GM12878 (cell line): ENCODE results near the gene TSPAN5. TPM values are rescaled to one million over a fixed set of nuclear protein-coding genes. Genes with fewer than 3 reads are reported as not detected.

Source experiments
- BCL11A ChIP-seq: IDR thresholded peaks from 2 replicates; pipeline ENCODE4 v1.6.1; 2011; ENCODE audit warnings: low read depth, low read length
- CBFB ChIP-seq: IDR thresholded peaks from 2 replicates; pipeline ENCODE4 v1.6.1; 2016; ENCODE audit warnings: antibody characterized with exemption, low read depth
- CHD1 ChIP-seq: IDR thresholded peaks from 2 replicates; pipeline ENCODE4 v1.6.1; 2012; ENCODE audit warnings: low read depth, low read length, improper control_type of control experiment
- ESRRA ChIP-seq: IDR thresholded peaks from 2 replicates; pipeline ENCODE4 v1.6.1; 2012; ENCODE audit warnings: mild to moderate bottlenecking, low read length, improper control_type of control experiment
- IRF4 ChIP-seq: IDR thresholded peaks from 2 replicates; pipeline ENCODE4 v1.6.1; 2011; ENCODE audit warnings: low read depth, low read length
- IRF5 ChIP-seq: fragments of 450-650 bp; IDR thresholded peaks from 2 replicates; pipeline ENCODE4 v1.6.1; 2017; ENCODE audit warnings: borderline replicate concordance
- MYB ChIP-seq: fragments of 150-350 bp; IDR thresholded peaks from 2 replicates; pipeline ENCODE4 v1.6.1; 2014; ENCODE audit warnings: mild to moderate bottlenecking, low read depth, low read length, borderline replicate concordance
- NBN ChIP-seq: fragments of 450-650 bp; IDR thresholded peaks from 2 replicates; pipeline ENCODE4 v1.6.1; 2016
- NFYB ChIP-seq: IDR thresholded peaks from 2 replicates; pipeline ENCODE4 v1.6.1; 2011; ENCODE audit warnings: low read depth, mild to moderate bottlenecking, low read length, improper control_type of control experiment, moderate library complexity; ENCODE audit not compliant: insufficient read depth
- NKRF ChIP-seq: fragments of 450-650 bp; conservative IDR thresholded peaks from 2 replicates; pipeline ENCODE4 v1.6.1; 2017; ENCODE audit warnings: mild to moderate bottlenecking, moderate library complexity
- RB1 ChIP-seq: fragments of 450-650 bp; formaldehyde crosslinking; IDR thresholded peaks from 2 replicates; pipeline ENCODE4 v1.6.1; 2017; ENCODE audit warnings: mild to moderate bottlenecking, borderline replicate concordance
- RBBP5 ChIP-seq: fragments of 200-600 bp; sonication (generic); conservative IDR thresholded peaks from 2 replicates; pipeline ENCODE4 v1.6.1; 2016
- RCOR1 ChIP-seq: conservative IDR thresholded peaks from 2 replicates; pipeline ENCODE4 v1.6.1; 2012; ENCODE audit warnings: low read depth, low read length, improper control_type of control experiment
- RELA ChIP-seq: fragments of 450-650 bp; IDR thresholded peaks from 2 replicates; pipeline ENCODE4 v1.8.0; 2014; ENCODE audit warnings: borderline replicate concordance; ENCODE audit not compliant: partially characterized antibody
- SIN3A ChIP-seq: IDR thresholded peaks from 2 replicates; pipeline ENCODE4 v1.6.1; 2012; ENCODE audit warnings: low read depth, low read length, improper control_type of control experiment
- SMARCA5 ChIP-seq: fragments of 450-650 bp; IDR thresholded peaks from 2 replicates; pipeline ENCODE4 v1.6.1; 2017; ENCODE audit warnings: mild to moderate bottlenecking
- SMC3 ChIP-seq: IDR thresholded peaks from 2 replicates; pipeline ENCODE4 v1.6.1; 2011; ENCODE audit warnings: low read length, improper control_type of control experiment, borderline replicate concordance
- SREBF2 ChIP-seq: IDR thresholded peaks from 2 replicates; pipeline ENCODE4 v1.6.1; 2012; ENCODE audit warnings: mild to moderate bottlenecking, low read length
- SRF ChIP-seq, 2 experiments: IDR thresholded peaks; 2 replicates each; pipeline ENCODE4 v1.6.1; 2011; ENCODE audit warnings: low read depth in 2 of 2, low read length in 2 of 2, mild to moderate bottlenecking in 1 of 2, moderate library complexity in 1 of 2
- STAT1 ChIP-seq: fragments of 450-650 bp; conservative IDR thresholded peaks from 2 replicates; pipeline ENCODE4 v1.6.1; 2014; ENCODE audit warnings: antibody characterized with exemption, mild to moderate bottlenecking
- WRNIP1 ChIP-seq: IDR thresholded peaks from 2 replicates; pipeline ENCODE4 v1.6.1; 2011; ENCODE audit warnings: low read depth, low read length, improper control_type of control experiment, borderline replicate concordance
- YBX1 ChIP-seq: fragments of 450-650 bp; IDR thresholded peaks from 2 replicates; pipeline ENCODE4 v1.6.1; 2016; ENCODE audit warnings: antibody characterized with exemption
- ZSCAN29 ChIP-seq: fragments of 450-650 bp; IDR thresholded peaks from 2 replicates; pipeline ENCODE4 v1.6.1; 2017; ENCODE audit warnings: mild to moderate bottlenecking, moderate library complexity
- polyA plus RNA-seq, 11 experiments: library from polyadenylated mRNA; depleted of rRNA in 4 of 11; unstranded in 6 of 11; stranded (reverse) in 5 of 11; fragments of >200 nt; fragmentation: Nextera tagmentation in 4 of 11; fragmentation: Illumina TruSeq in 1 of 11; extraction: Ambion mirVana in 4 of 11; extraction: Trizol in 1 of 11; gene quantifications; 1 replicate in 1 of 11; 2 replicates in 10 of 11; pipeline versions ENCODE4 v1.2.1 to v1.2.3, GENCODE V29; 2011 to 2016; ENCODE audit warnings: inconsistent platforms in 2 of 11, missing spikeins in 2 of 11, low read depth in 1 of 11
- total RNA-seq, 4 experiments: library from RNA; depleted of rRNA in 3 of 4; stranded (reverse); fragments of >200 nt in 3 of 4; fragmentation: Illumina TruSeq in 1 of 4; extraction: Trizol in 1 of 4; gene quantifications; 2 replicates each; pipeline versions ENCODE4 v1.2.1 to v1.2.3, GENCODE V29; 2013 to 2021
- TF ChIP-seq, protein P1 (sequence below): fragments of 150-350 bp; IDR thresholded peaks from 2 replicates; pipeline ENCODE4 v1.6.1; 2014; ENCODE audit warnings: mild to moderate bottlenecking, low read depth, low read length
- TF ChIP-seq, protein P2 (sequence below): fragments of 450-650 bp; IDR thresholded peaks from 2 replicates; pipeline ENCODE4 v1.6.1; 2017; ENCODE audit warnings: mild to moderate bottlenecking, low read depth, inconsistent platforms; ENCODE audit not compliant: poor library complexity, severe bottlenecking

Gene TSPAN5
- total and polyA plus RNA-seq, 10 of the 15 experiments (the other 5 are each of a cell fraction or from before 2014, with no cell fraction given), result 0.09 to 8.2 (median 0.27) TPM

DNA sequence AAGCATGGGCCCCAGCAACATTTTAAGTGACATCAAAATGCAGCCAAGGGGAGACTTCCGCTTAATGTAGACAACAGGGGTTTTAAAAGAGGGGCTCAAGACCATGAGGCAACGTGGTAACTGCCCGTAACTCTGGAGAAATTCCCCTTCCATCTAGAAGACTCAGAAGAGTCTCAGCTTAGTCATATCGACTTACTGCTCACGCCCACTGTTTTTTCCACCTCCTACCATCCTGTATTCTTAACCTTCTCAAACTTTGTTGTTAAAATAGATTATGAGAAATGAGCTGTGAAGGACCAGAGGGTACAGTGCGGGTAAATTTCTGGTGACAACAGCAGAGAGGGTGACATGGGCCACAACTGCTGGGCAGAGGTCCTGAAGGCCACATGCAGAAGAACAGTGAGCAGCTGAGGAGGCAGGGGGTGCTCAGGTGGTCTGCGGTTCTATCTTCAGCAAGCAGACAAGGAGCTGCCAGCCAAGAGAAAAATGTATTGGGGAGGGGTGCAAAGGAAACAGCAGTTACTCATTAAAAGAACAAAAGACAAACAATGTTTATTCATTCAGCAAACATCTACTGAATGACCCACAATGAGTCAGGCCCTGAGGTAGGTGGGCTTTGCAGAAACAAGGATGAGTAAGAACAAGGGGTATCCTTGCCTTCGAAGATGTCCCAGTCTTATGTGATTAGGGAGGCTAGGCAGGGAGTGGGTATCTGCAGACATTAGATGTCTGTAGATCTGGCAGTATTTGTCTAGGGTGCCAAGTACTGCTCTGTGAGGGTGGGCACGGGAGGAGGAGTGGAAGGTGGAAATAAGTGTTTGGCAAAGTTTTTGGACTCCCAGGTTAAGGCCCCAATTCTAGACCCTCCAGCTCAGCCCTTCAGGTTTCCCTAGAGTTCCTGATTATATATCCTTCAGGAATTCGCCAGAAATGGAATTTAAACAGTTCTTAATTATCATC, 175.3 kb downstream of the TSPAN5 start (continued):
- TF ChIP-seq IRF5, result no peak
- TF ChIP-seq CBFB, result no peak
- TF ChIP-seq, protein P1, sequence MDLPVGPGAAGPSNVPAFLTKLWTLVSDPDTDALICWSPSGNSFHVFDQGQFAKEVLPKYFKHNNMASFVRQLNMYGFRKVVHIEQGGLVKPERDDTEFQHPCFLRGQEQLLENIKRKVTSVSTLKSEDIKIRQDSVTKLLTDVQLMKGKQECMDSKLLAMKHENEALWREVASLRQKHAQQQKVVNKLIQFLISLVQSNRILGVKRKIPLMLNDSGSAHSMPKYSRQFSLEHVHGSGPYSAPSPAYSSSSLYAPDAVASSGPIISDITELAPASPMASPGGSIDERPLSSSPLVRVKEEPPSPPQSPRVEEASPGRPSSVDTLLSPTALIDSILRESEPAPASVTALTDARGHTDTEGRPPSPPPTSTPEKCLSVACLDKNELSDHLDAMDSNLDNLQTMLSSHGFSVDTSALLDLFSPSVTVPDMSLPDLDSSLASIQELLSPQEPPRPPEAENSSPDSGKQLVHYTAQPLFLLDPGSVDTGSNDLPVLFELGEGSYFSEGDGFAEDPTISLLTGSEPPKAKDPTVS, result no peak
- TF ChIP-seq RCOR1, result 0 out of 2 replicates have a peak, but pooled peaks have one; percentile 25
- no peak for TF ChIP-seq RB1
- no peak for TF ChIP-seq SREBF2
- no peak for TF ChIP-seq WRNIP1
- no peak for TF ChIP-seq ESRRA
- peak; percentile 57 for TF ChIP-seq RELA
- TF ChIP-seq NKRF, result 0 out of 2 replicates have a peak, but pooled peaks have one; percentile 45
- no peak for TF ChIP-seq MYB
- no peak for TF ChIP-seq NFYB
- TF ChIP-seq SIN3A, result no peak
- TF ChIP-seq YBX1, result no peak
- TF ChIP-seq NBN, result peak; percentile 51; the same call in 1 of the 2 replicates
- no peak for TF ChIP-seq CHD1
- TF ChIP-seq, protein P2, sequence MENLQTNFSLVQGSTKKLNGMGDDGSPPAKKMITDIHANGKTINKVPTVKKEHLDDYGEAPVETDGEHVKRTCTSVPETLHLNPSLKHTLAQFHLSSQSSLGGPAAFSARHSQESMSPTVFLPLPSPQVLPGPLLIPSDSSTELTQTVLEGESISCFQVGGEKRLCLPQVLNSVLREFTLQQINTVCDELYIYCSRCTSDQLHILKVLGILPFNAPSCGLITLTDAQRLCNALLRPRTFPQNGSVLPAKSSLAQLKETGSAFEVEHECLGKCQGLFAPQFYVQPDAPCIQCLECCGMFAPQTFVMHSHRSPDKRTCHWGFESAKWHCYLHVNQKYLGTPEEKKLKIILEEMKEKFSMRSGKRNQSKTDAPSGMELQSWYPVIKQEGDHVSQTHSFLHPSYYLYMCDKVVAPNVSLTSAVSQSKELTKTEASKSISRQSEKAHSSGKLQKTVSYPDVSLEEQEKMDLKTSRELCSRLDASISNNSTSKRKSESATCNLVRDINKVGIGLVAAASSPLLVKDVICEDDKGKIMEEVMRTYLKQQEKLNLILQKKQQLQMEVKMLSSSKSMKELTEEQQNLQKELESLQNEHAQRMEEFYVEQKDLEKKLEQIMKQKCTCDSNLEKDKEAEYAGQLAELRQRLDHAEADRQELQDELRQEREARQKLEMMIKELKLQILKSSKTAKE, result peak; percentile 26
- TF ChIP-seq BCL11A, result peak; percentile 77; the same call in 1 of the 2 replicates
- no peak for TF ChIP-seq SMC3
- TF ChIP-seq IRF4, result peak; percentile 89
- TF ChIP-seq SMARCA5, result 0 out of 2 replicates have a peak, but pooled peaks have one; percentile 28
- TF ChIP-seq STAT1, result no peak
- no peak for TF ChIP-seq SRF (IDR thresholded peaks at IDR 0.05; ENCODE audit: low read depth in 2 of 2, low read length in 2 of 2)
- no peak for TF ChIP-seq RBBP5
- TF ChIP-seq ZSCAN29, result no peak
